ENCODE measurements around the gene KCNJ4.
"Not testable (repeated sequence)": the region's sequence is repeated elsewhere in the genome, so short reads cannot be mapped to it uniquely, and the experiment has no call there.

Gene KCNJ4

DNA sequence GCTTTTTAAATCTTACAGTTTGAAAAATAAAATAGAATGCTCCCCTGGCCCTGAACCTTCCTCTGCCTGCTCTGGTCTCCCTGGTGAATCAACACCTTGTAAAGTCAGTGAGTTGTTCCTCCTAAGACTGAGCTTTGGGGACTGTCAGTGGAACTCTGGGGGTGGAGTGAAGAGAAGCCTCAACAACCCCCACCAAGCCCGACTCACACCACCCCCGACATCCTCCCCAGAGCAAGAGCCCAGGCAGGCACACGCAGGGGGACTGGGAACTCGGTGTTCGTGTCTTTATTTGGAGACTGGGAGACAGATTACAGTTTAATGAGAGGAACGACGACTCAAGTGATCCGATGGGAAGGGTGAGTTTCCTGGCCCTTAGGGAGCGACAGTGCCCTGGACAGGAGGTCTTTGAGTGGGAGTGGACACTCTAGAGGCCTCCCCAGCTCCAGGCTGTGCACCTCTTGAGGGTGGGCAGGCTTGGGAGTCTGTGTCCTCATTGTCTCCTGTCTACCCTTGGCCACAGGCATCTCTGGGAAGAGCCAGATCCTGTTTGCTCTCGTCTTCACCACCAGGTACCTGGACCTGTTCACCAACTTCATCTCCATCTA lies 19.1 kb upstream of the KCNJ4 start:
- no peak for TF ChIP-seq CTCF (IDR thresholded peaks at IDR 0.05; ENCODE audit: control insufficient read depth, extremely low read depth, insufficient read depth)
- H3K4me3 ChIP-seq (ENCODE audit: low read depth, low read length): no peak overlapping the region
- DNase-seq (ENCODE audit: low read depth): no peak

DNA sequence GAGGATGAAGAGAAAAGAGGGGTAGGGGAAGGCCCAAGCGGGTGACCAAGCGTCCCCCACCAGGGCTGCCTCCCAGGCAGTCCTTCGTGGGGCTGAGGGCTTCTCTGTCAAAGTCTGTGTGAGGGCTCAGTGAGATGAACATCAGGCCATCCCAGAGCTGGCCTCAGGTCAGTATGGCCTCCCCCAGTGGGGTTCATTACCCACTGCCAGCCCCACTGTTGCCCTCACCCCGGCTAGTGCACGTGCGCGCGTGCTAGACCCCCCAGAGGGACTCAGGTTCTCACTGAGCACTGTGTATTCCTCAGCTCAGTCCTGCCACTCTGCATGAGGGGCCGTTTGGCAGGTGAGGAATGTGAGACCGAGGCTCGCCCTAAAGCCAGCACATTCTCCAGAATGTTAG lies 16.2 kb upstream of the KCNJ4 start:
- no peak overlapping the region for H3K4me3 ChIP-seq (ENCODE audit: low read depth, low read length)
- TF ChIP-seq CTCF (IDR thresholded peaks at IDR 0.05; ENCODE audit: control insufficient read depth, extremely low read depth, insufficient read depth): no peak
- DNase-seq (ENCODE audit: low read depth): no peak

DNA sequence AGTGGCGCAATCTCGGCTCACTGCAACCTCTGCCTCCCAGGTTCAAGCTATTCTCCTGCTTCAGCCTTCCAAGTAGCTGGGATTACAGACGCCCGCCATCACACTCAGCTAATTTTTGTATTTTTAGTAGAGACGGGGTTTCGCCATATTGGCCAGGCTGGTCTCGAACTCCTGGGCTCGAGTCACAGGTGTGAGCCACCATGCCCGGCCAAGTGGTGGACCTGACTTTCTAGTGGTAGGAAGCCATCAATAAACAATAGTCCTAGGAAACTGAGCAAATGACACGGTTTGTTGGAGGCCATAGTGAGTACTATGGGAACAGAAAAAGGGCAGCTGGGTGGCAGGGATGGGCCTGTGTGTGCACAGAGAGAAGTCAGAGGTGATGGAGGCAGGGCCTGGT lies 15.2 kb upstream of the KCNJ4 start:
- DNase-seq (ENCODE audit: low read depth); H3K4me3 ChIP-seq (ENCODE audit: low read depth, low read length): not testable (repeated sequence)

DNA sequence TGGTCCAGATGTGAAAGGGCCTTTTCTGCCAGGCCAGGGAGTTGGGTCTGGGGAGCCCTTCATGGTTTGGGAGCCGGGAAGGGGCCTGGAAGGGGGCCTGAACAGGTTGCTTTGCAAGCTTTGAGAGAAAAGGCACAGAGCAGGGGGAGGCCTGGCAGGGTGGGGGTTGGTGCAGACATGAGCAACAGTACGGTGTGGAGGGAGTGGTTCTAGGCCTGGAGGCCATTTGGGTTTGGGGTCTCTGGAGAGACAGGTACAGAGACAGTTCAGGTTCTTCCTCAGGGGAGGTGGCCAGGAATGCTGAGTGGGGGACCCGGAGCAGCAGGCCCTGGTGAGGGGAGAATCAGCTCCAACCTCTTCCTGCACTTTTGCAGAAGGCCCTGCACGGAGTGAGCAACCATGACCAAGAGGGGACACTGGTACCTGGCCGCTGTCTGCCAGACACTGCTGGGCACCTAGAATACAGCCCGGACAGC lies 14.3 kb upstream of the KCNJ4 start:
- no peak for DNase-seq (ENCODE audit: low read depth)
- TF ChIP-seq CTCF (IDR thresholded peaks at IDR 0.05; ENCODE audit: control insufficient read depth, extremely low read depth, insufficient read depth): no peak
- H3K4me3 ChIP-seq (ENCODE audit: low read depth, low read length): no peak overlapping the region

DNA sequence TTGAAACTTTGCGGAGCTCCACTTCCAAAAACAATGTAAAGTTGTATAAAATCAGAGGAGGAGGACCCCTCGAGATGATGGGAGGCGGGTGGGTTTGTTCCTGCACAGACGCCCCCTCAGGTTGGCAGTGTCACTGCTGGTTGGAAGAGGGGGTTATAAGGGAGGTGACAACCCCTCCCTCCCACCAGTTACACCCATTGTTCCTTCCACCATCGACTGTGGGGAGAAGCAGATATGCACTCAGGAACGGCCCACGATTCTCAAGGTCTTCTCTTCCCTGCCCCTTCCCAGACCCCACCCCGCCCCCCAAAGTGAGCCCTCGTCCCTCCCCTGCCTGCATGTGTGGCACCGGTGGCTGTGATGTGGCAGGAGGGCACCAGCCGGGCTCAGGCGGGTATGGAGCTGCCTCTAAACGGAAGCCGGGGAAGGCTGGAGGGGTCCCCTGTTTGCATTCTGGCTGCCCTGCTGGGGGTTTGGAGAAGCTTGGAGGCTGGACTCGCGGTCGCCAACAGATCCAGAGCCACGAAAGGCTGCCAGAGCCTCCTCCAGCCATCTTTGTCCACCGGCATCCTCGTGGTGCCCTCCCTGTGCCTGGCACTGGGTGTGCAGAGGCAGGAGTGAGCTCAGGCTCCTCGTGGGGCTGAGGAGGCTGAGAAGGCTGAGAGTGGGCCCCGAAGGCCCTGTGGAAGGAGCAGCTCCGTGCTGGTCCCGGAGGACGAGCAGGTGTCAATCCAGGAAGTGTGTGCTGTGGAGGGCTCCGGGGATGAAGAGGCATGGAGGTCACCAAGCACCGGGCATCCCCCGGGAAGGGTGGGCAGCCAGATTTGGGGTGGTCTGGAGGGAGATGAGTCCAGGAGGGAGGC lies 13.7 kb upstream of the KCNJ4 start:
- peak overlapping the region; percentile 44 for H3K4me3 ChIP-seq (ENCODE audit: low read depth, low read length)
- DNase-seq (ENCODE audit: low read depth): no peak

DNA sequence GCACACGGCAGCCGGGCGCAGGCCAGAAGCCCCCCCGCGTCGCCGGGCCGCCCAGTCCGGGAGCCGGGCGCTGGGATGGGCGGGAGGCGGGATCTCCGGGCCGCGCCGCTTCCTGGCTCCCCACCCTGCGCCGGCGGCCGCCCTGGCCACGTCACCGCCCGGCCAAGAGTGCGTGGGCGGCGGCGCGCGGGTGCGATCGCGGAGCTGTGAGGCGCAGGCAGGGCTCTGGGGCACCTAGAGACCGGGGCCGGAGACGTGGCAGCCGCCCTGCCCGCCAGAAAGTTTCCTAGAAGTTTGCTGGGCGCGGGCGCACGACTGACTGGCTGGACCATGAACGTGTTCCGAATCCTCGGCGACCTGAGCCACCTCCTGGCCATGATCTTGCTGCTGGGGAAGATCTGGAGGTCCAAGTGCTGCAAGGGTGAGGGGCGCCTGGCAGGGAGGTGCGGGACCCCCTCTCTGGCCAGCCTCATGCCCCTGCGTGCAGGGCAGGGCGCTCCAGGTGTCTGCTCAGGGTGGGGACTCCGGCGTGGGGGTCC lies 13.0 kb upstream of the KCNJ4 start, which contains the start of gene KDELR3:
KDELR3 (plus strand) TSS at position 193 of the 539 bp plus-strand sequence; CDS start at position 331, 138 bp downstream.
- peak within 1 kb of the TSS; percentile 44 for H3K4me3 ChIP-seq (ENCODE audit: low read depth, low read length)
- TF ChIP-seq CTCF (IDR thresholded peaks at IDR 0.05; ENCODE audit: control insufficient read depth, extremely low read depth, insufficient read depth): no peak
- DNase-seq (ENCODE audit: low read depth): no peak

More for the DNA sequence above, 13.7 kb upstream of the KCNJ4 start:
- no peak for TF ChIP-seq CTCF (IDR thresholded peaks at IDR 0.05; ENCODE audit: control insufficient read depth, extremely low read depth, insufficient read depth)

DNA sequence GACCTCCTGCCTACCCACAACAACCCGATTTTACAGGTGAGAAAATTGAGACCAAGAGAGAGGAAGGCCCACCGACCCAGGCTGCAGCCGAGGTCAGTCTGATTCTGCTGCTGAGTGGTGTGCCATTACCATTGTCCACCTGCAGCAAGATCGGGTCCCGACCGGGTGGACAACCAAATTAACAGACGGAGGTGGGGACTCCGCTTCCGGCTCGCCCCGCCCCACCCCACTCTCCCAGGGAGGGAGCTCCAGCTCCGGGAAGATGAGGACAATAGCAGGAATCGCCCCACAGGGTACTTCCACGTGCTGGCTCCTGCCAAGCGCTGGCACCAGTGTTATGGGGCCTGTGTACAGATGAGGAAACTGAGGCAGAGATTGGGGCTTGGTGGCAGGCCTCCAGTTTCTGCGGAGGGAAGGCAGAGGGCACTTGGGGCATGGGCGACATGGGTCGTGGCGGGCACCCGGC lies 12.5 kb upstream of the KCNJ4 start:
- DNase-seq (ENCODE audit: low read depth): no peak
- H3K4me3 ChIP-seq (ENCODE audit: low read depth, low read length): no peak overlapping the region; the same call in 1 of the 2 replicates
- TF ChIP-seq CTCF (IDR thresholded peaks at IDR 0.05; ENCODE audit: control insufficient read depth, extremely low read depth, insufficient read depth): no peak
